ENCODE results near the gene REEP1.

DNA sequence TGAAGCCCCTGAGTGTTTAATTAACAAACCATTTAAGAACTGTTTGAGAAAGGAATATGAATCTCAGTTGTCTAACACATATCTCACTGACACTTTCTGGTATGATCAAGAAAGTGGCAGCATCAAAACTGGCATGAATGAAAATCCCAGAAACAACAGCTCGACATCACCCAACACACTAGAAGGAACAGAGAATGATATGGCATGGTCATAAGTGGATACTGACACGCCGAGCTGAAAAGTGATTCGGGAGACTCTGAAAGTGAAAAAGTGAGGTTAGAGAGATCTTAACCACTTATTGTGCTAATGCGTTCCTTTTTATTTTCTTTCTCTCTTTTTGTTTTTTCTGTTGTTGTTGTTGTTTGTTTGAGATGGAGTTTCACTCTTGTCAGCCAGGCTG lies 100.3 kb downstream of the REEP1 start:
- TF ChIP-seq, protein P1, sequence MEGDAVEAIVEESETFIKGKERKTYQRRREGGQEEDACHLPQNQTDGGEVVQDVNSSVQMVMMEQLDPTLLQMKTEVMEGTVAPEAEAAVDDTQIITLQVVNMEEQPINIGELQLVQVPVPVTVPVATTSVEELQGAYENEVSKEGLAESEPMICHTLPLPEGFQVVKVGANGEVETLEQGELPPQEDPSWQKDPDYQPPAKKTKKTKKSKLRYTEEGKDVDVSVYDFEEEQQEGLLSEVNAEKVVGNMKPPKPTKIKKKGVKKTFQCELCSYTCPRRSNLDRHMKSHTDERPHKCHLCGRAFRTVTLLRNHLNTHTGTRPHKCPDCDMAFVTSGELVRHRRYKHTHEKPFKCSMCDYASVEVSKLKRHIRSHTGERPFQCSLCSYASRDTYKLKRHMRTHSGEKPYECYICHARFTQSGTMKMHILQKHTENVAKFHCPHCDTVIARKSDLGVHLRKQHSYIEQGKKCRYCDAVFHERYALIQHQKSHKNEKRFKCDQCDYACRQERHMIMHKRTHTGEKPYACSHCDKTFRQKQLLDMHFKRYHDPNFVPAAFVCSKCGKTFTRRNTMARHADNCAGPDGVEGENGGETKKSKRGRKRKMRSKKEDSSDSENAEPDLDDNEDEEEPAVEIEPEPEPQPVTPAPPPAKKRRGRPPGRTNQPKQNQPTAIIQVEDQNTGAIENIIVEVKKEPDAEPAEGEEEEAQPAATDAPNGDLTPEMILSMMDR (IDR thresholded peaks at IDR 0.05) = no peak
- TF ChIP-seq POLR2AphosphoS5 (IDR thresholded peaks at IDR 0.05; ENCODE audit: low read depth, low read length) (no peak), TCF7L2 (IDR thresholded peaks at IDR 0.05; ENCODE audit: low read depth, low read length) (no peak)
- TF ChIP-seq, protein P2, sequence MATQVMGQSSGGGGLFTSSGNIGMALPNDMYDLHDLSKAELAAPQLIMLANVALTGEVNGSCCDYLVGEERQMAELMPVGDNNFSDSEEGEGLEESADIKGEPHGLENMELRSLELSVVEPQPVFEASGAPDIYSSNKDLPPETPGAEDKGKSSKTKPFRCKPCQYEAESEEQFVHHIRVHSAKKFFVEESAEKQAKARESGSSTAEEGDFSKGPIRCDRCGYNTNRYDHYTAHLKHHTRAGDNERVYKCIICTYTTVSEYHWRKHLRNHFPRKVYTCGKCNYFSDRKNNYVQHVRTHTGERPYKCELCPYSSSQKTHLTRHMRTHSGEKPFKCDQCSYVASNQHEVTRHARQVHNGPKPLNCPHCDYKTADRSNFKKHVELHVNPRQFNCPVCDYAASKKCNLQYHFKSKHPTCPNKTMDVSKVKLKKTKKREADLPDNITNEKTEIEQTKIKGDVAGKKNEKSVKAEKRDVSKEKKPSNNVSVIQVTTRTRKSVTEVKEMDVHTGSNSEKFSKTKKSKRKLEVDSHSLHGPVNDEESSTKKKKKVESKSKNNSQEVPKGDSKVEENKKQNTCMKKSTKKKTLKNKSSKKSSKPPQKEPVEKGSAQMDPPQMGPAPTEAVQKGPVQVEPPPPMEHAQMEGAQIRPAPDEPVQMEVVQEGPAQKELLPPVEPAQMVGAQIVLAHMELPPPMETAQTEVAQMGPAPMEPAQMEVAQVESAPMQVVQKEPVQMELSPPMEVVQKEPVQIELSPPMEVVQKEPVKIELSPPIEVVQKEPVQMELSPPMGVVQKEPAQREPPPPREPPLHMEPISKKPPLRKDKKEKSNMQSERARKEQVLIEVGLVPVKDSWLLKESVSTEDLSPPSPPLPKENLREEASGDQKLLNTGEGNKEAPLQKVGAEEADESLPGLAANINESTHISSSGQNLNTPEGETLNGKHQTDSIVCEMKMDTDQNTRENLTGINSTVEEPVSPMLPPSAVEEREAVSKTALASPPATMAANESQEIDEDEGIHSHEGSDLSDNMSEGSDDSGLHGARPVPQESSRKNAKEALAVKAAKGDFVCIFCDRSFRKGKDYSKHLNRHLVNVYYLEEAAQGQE (IDR thresholded peaks at IDR 0.05; ENCODE audit: insufficient read depth in 1 of 2, low read depth in 2 of 2, low read length in 1 of 2) = no peak

All from Panc1 (cell line).